Measurements from ENCODE around the gene RPL37A. TPM values are rescaled to one million over a fixed set of nuclear protein-coding genes. Genes with fewer than 3 reads are reported as not detected.

RPL37A gene
- total RNA-seq, 1 experiment from 2014 or later: 3,026 TPM

GRCh38 chr2:216499641-216500218 lies 1.1 kb downstream of the RPL37A start:
- Histone ChIP-seq H3K36me3 (replicated peaks; ENCODE audit: control insufficient read depth, insufficient read depth, low read length) (peaks cover 43% of the 10 kb centered on the region), H3K4me3 (ENCODE audit: insufficient read depth, low read depth, low read length) (peak overlapping the region; percentile 86), H3K27me3 (ENCODE audit: control insufficient read depth, insufficient read depth, low read length) (no peaks in the 10 kb centered on the region)
- DNase-seq: no peak

- DNase-seq: no peak
- peaks cover 43% of the 10 kb centered on the region for H3K36me3 ChIP-seq (replicated peaks; ENCODE audit: control insufficient read depth, insufficient read depth, low read length)
Observed at GRCh38 chr2:216500572-216500971, 1.9 kb downstream of the RPL37A start.

DNA sequence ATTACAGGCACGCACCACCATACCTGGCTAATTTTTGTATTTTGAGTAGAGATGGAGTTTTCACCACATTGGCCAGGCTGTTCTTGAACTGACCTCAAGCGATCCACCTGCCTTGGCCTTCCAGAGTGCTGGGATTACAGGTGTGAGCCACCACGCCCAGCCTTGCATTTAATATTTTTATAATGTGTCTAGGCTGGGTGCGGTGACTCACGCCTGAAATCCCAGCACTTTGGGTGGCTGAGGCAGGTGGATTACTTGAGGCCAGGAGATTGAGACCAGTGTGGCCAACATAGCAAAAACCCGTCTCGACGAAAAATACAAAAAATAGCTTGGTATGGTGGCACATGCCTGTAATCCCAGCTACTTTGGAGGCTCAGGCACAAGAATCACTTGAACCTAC lies 3.2 kb downstream of the RPL37A start:
- H3K27me3 ChIP-seq (ENCODE audit: control insufficient read depth, insufficient read depth, low read length): no peaks in the 10 kb centered on the region
- H3K36me3 ChIP-seq (replicated peaks; ENCODE audit: control insufficient read depth, insufficient read depth, low read length): peaks cover 48% of the 10 kb centered on the region
- DNase-seq: no peak
- no peak overlapping the region for H3K4me3 ChIP-seq (ENCODE audit: insufficient read depth, low read depth, low read length)

More at GRCh38 chr2:216500572-216500971, 1.9 kb downstream of the RPL37A start:
- H3K27me3 ChIP-seq (ENCODE audit: control insufficient read depth, insufficient read depth, low read length): no peaks in the 10 kb centered on the region
- no peak overlapping the region for H3K4me3 ChIP-seq (ENCODE audit: insufficient read depth, low read depth, low read length)

DNA sequence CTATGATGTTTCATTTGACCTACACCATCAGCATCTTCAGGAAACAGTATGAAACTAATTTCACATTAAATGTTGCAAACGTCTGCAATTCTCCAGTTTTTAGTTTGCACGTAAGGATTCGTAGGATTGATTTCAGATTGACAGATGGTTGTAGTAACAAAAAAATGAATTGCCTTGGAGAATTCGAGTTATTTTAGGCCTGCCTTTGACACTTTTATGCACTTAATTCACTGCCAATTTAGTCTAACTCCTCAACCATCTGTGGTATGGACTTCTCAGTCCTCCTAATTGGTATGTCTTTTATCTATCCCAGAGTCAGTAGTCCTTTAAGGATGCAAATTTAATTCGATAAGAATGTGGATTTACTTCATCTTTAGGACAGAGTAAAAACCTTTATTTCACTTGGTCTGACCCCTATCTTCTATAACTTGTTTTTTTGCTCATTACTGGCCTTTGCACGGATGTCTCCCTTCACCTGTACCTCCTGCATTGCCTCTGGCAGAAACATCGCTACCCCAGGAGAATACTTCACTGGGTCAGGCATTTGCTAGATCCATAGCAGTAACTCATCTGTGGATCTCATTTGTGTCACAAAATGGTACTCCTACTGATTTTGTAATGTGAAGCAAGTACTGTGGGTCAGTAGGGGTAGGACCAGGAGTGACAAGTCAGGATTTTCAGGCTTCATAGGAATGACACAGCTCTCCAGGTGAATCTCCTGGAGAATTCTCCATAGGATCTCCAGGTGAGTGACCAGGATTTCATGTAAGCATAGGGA lies 3.9 kb downstream of the RPL37A start:
- DNase-seq: no peak
- peaks cover 48% of the 10 kb centered on the region for H3K36me3 ChIP-seq (replicated peaks; ENCODE audit: control insufficient read depth, insufficient read depth, low read length)
- no peak overlapping the region for H3K4me3 ChIP-seq (ENCODE audit: insufficient read depth, low read depth, low read length)
- no peaks in the 10 kb centered on the region for H3K27me3 ChIP-seq (ENCODE audit: control insufficient read depth, insufficient read depth, low read length)

DNA sequence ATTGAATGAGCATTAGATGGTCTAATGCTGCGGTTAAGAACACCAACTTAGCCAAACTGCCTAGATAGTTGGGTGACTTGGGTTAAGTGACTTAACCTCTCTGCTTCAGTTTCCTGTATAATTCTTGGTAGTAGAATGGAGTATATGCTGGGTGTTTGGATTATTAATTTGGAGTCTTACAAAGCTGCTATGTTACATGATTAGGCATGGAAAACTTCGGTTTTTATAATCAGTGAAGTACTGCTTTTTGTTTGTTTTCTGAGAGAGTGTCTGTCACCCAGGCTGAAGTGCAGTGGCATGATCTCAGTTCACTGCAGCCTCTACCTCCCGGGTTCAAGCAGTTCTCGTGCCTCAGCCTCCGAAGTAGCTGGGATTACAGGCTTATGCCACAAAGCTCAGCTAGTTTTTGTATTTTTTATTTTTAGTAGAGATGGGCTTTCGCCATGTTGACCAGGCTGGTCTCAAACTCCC lies 4.5 kb downstream of the RPL37A start:
- no peak for DNase-seq
- Histone ChIP-seq H3K36me3 (replicated peaks; ENCODE audit: control insufficient read depth, insufficient read depth, low read length) (peaks cover 48% of the 10 kb centered on the region), H3K4me3 (ENCODE audit: insufficient read depth, low read depth, low read length) (no peak overlapping the region), H3K27me3 (ENCODE audit: control insufficient read depth, insufficient read depth, low read length) (no peaks in the 10 kb centered on the region)

GRCh38 chr2:216503697-216504375 lies 5.2 kb downstream of the RPL37A start:
- peaks cover 49% of the 10 kb centered on the region for H3K36me3 ChIP-seq (replicated peaks; ENCODE audit: control insufficient read depth, insufficient read depth, low read length)
- H3K4me3 ChIP-seq (ENCODE audit: insufficient read depth, low read depth, low read length): no peak overlapping the region
- H3K27me3 ChIP-seq (ENCODE audit: control insufficient read depth, insufficient read depth, low read length): no peaks in the 10 kb centered on the region
- DNase-seq: no peak

- peaks cover 49% of the 10 kb centered on the region for H3K36me3 ChIP-seq (replicated peaks; ENCODE audit: control insufficient read depth, insufficient read depth, low read length)
- no peak overlapping the region for H3K4me3 ChIP-seq (ENCODE audit: insufficient read depth, low read depth, low read length)
- no peaks in the 10 kb centered on the region for H3K27me3 ChIP-seq (ENCODE audit: control insufficient read depth, insufficient read depth, low read length)
- DNase-seq: no peak
Observed at GRCh38 chr2:216504376-216504762, 5.7 kb downstream of the RPL37A start.

- no peaks in the 10 kb centered on the region for H3K27me3 ChIP-seq (ENCODE audit: control insufficient read depth, insufficient read depth, low read length)
- peaks cover 41% of the 10 kb centered on the region for H3K36me3 ChIP-seq (replicated peaks; ENCODE audit: control insufficient read depth, insufficient read depth, low read length)
- no peak overlapping the region for H3K4me3 ChIP-seq (ENCODE audit: insufficient read depth, low read depth, low read length)
- DNase-seq: no peak
Observed at GRCh38 chr2:216505133-216506106, 6.8 kb downstream of the RPL37A start.

DNA sequence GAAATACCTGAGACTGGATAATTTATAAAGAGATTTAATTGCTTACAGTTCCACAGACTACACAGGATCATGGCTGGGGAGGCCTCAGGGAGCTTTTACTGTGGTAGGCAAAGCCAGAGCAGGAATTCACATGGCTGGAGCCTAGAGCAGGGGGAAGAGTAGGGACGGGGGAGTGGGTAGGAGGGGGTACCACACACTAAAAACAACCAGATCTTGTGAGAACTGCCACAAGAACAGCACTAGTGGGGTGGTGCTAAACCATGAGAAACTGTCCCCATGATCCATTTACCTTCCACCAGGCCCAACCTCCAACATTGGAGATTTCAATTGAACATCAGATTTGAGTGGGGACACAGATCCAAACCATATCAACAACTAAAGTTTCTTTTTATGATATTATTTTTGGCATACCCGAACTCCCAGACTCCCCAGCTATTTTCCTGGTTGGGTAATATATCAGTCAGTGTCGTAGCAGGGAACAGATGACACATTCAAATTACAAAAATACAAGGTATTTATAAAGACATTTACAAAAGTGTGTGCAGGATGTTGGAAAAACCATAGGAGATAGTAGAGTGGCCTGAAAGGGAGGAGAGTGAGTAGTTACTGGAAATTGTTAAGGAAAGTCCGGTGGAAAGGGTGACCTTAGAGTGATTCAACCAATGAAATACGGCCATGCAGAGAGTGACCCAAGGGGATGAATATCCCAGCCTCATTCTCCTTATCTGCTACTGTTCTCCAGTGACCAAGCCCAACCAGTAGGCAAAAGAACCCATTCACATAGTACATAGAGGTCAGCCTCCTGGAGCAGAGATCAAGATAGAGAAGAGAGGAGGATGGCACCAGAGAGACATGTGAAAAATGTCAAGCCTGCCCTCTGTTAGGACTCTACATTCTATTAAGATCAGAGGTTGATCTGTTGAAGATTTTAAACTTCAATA lies 8.8 kb downstream of the RPL37A start:
- DNase-seq: no peak
- no peak overlapping the region for H3K4me3 ChIP-seq (ENCODE audit: insufficient read depth, low read depth, low read length)
- H3K27me3 ChIP-seq (ENCODE audit: control insufficient read depth, insufficient read depth, low read length): no peaks in the 10 kb centered on the region
- peaks cover 22% of the 10 kb centered on the region for H3K36me3 ChIP-seq (replicated peaks; ENCODE audit: control insufficient read depth, insufficient read depth, low read length)

GRCh38 chr2:216508229-216508628 lies 9.6 kb downstream of the RPL37A start:
- no peak for DNase-seq
- H3K36me3 ChIP-seq (replicated peaks; ENCODE audit: control insufficient read depth, insufficient read depth, low read length): peaks cover 15% of the 10 kb centered on the region
- no peaks in the 10 kb centered on the region for H3K27me3 ChIP-seq (ENCODE audit: control insufficient read depth, insufficient read depth, low read length)
- H3K4me3 ChIP-seq (ENCODE audit: insufficient read depth, low read depth, low read length): no peak overlapping the region

DNA sequence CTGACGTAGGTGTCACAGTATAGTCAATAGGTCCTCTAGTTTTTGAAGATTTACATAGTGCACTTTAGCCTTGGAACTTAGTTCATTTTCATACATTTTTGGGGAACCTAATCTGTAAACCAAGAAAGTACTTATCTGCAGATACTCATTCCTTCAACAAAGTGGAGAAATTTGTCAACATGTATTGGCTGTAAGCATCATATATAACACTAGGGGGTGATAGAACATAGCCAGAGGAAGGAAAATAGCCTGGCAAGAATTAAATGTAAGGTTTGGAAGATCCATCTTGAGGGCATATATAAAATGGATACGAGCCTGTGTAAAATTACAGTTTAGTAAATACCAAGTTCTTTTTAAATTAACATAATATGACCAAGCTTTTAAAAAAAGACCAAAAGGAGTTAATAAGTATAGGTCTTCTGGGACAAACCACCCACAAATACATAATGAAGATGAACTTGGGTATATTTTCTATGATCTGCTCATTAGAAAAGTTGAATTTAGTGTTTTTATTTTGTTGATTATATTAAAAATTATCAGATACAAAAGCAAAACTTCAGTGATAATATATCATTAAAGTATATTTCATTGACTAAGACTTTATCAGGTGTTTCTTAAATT lies 18.2 kb downstream of the RPL37A start:
- H3K27me3 ChIP-seq (ENCODE audit: control insufficient read depth, insufficient read depth, low read length): no peaks in the 10 kb centered on the region
- H3K36me3 ChIP-seq (replicated peaks; ENCODE audit: control insufficient read depth, insufficient read depth, low read length): peaks cover 8% of the 10 kb centered on the region
- no peak for DNase-seq
- no peak overlapping the region for H3K4me3 ChIP-seq (ENCODE audit: insufficient read depth, low read depth, low read length)

- DNase-seq: no peak
- H3K36me3 ChIP-seq (replicated peaks; ENCODE audit: control insufficient read depth, insufficient read depth, low read length): peaks cover 8% of the 10 kb centered on the region
- no peak overlapping the region for H3K4me3 ChIP-seq (ENCODE audit: insufficient read depth, low read depth, low read length)
- no peaks in the 10 kb centered on the region for H3K27me3 ChIP-seq (ENCODE audit: control insufficient read depth, insufficient read depth, low read length)
Observed at GRCh38 chr2:216517447-216518225, 19.0 kb downstream of the RPL37A start.
